GM21723 (cell line): ENCODE data around the gene SLC4A5.

Experiments used
- ATAC-seq: cut with Tn5 transposase; IDR thresholded peaks from one replicate; pipeline ENCODE4 v1.9.1; 2021; ENCODE audit warnings: mild to moderate bottlenecking, moderate library complexity; ENCODE audit not compliant: unreplicated experiment

The SLC4A5 gene

GRCh38 chr2:74317701-74318100 lies 25.5 kb downstream of the SLC4A5 start:
- no peak for ATAC-seq

DNA sequence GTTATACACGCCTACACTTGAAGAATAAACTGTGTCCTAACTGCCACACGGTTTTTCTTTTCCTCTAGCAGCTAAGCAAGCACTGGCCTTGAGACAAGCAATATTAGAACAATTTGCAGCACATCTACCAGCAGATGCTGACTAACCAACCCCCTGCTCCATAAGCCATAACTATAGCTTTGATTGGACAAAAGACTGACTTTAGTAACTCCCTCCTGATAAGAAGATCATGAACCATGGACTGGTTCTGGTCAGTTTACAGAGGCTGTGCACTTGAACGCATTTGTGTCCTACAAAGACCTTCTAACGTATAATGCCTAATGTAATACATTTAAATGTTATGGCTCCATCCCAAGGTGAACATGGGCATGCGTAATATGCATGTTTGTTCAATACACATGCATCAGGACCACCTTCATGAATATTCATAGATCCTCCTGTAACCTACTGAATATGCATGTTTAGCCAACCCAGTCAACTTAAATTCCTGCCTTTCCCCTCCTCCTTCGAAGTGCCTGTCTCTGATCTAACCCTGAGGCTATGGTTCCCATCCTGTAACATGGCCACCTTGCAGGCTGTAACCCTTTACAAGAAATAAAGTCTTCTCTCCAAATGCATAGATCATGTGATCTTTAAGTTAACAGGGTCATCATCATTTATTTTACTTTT lies 26.5 kb downstream of the SLC4A5 start:
- no peak for ATAC-seq

GRCh38 chr2:74314107-74314506 lies 29.1 kb downstream of the SLC4A5 start:
- no peak for ATAC-seq

- no peak for ATAC-seq
These were observed 29.7 kb downstream of the SLC4A5 start for GRCh38 chr2:74313497-74313896.

DNA sequence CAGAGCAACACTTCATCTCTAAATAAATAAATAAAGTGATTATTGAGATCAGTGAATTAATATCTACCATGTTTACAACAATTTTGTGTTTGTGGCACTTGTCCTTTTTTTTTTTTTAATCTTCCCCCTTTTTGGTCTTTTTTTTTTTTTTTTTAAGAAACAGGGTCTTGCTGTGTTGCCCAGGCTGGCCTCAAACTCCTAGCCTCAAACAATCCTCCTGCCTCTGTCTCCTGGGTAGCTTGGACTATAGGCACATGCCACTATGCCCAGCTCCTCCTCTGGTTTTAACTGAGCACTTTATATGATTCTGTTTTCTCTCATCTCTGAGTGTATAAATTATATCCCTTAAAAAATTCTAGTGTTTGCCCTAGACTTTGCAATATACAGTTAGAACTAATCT lies 30.3 kb downstream of the SLC4A5 start:
- ATAC-seq = no peak

DNA sequence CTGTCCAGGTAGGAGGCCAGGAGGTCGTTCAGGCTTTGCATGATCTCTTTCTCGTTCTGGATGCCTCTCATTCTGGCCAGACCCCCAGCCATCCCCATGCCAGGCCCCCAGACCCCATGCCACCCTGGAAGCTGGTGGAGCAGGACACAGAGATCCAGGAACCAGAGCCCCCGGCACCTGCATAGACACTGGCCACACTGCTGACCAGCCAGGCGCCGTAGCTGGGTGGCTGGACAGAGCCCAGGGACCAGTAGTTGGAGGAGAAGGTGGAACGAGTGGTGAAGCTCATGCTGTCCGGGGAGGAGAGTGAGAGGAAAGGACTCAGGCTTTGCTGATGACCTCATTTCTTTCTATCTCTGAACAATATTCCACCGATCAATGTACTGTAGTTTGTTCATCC lies 35.5 kb downstream of the SLC4A5 start:
- ATAC-seq = no peak

DNA sequence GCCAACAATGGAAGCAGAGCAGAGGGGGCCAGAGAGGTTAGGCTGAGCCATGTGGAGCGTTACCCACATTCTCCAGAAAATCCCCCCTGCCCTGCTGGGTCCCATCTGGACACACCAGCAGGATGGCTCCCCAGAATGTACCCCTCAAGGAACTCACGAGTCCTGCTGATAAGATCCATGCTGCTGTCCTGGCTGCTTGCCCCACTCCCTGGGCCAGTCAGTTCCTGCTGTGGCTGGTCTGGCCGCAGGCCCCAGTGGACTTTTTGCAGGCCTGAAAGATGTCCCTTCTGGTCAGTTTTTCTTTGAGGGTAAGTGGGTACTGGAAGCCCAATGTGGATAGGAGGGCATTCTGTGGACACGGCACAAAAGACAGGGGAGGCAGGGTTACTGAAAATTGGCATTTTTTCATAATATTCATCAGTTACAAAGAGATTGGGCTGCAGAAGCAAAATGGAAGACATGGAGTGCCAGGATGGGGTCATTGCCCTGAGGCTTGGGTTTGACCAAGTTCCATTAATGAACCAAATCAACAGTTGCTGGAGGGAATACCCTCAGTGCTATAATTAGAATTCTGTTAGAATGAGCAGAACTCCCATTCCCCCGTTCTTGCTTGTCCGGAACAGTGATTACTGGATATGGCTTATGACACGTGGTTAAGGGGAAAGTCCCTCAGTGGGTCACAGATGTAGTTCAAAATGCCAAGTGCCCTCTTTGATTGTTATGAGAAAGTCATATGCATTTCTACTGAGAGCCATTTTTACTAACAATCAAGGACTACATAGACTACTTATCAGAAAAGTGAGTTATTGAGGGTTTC lies 38.7 kb downstream of the SLC4A5 start:
- ATAC-seq = no peak

GRCh38 chr2:74302865-74303264 lies 40.4 kb downstream of the SLC4A5 start:
- no peak for ATAC-seq

- no peak for ATAC-seq
These were observed 42.0 kb downstream of the SLC4A5 start for GRCh38 chr2:74301262-74301661.

- no peak for ATAC-seq
These were observed 42.7 kb downstream of the SLC4A5 start for GRCh38 chr2:74300506-74300905.

- no peak for ATAC-seq
These were observed 45.3 kb downstream of the SLC4A5 start for GRCh38 chr2:74297950-74298349.

DNA sequence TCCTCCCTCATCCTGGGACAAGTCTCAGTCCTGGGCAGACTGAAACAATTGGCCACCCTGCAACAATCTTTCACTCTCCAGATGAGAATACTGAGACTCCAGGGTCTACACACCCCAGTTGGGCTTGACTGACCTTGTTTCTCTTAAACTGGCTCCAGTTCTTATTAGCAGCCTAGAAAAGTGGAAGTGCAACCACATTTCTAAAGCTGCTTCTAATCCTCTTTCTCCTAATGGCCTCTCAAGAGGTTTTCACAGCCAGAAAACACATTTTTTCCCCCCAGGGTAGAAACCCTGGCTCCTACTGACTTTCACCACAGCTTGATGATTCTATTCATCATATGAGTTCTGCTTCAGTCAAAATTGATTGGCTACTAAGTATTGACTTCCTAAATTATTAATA lies 45.8 kb downstream of the SLC4A5 start:
- no peak for ATAC-seq

DNA sequence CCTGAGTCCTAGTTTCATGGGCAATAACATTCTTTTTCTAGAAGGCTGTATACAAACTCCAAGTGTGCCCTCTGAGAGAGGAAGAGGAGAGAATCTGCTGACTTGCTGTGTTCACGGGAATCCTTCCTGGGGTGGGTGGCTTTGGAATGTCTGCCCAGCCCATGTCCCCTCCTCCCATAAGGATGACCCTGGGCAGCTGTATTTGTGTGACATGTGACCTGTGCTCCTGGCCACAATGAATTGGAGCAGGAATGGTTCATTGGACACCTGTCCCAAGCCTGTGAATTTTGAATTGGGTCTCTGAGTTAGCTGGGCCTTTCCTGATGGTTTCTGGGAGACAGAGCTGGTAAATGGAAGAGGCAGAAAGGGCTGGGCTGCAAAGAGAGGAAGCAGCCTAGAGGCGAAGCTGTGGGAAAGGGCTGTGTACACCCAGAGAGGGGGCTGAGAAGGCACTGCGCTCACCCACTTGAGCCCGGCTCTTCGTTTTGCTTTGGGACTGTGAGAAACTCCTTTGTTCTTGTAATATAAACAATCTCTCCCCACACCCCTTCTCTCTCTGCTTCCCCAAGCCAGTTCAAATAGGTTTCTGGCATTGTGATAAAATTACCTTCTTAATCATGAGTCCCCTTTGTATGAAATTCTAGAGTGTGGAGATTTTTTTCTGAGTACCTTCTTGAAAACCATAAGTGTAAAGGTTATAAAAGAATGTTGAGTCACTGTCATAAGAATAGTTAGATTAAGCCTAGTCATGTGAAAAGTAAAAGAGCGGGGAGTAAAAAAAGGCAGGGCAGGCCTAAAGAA lies 49.8 kb downstream of the SLC4A5 start:
- no peak for ATAC-seq

GRCh38 chr2:74292751-74293150 lies 50.5 kb downstream of the SLC4A5 start:
- ATAC-seq = no peak

GRCh38 chr2:74291886-74292621 lies 51.2 kb downstream of the SLC4A5 start:
- no peak for ATAC-seq

DNA sequence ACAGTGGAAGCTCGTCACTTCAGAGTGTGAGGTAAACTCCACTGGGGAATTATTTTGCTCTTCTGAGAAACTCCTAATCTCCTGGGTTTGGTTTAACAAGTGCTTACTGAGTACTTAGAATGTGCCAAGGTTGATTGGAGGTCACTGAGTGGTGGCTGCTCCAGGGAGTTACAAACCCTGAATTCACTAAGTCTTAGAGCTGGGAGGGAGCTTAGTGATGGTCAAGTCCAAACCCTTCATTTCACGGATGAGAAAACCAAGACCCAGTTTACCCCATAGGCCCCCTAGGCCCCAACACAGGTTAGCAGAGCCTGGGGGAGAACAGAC lies 52.0 kb downstream of the SLC4A5 start:
- peak; percentile 38 for ATAC-seq

DNA sequence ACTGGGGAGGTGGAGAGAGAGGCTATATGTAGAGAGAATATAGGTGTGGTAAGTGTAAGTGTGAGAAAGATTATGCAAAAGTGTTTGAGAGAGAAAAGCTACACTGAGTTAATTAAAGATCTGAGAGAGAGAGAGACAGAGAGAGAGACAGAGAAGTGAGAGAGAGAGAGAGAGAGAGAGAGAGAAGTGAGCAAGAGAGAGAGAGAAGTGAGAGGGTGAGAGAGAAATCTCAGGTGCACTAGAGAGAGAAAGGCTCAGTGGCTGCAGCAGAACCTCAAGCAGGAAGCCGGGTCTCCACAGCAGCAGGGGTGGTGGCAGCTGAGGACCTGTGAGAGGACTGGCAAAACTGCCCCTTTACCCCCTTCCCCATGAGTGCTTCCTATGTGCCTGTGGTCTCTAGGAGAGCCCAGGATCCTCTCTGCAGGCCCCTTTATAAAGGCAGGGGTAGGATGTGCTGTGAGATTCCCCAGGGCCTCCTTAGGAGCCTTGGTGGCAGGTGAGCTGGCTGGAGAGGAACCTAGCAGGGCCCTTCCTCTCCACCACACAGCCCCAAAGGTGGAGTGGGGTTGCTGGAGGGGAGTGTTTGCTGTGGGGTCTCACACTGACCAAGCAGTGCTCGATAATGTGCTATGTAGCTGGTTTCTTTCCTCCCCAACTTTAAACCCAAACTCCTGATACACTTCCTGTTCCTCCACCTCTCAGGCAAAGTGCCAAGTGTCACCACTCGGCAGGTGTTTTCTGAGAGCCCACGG lies 52.6 kb downstream of the SLC4A5 start:
- ATAC-seq = peak; percentile 70

GRCh38 chr2:74290066-74290465 lies 53.1 kb downstream of the SLC4A5 start:
- ATAC-seq = no peak

DNA sequence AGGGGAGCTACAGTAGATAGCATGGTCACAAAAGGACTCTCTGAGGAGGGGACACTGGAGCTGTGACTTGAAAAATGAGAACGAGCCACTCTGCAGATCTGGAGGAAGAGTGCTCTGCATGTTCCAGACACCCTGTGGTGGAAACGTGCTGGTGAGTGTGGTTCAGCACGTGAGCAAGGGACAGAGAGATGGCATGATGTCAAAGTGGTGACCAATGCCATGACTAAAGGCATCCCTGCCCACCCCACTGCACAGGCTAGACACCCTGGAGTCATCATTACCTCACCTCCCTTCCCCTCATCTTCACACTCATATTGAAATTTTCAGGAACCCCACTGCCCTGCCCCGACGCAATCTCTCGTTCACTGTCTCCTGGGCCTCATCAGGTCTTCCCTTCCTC lies 56.5 kb downstream of the SLC4A5 start:
- ATAC-seq = no peak
